Stimulated activated memory B cell treated with anti-CD40 and anti-IgM and Interleukin-4, amounts not matched to agents 10 μg/mL and 1 μg/mL and 100 μg/mL, for 72 hours (primary cell): ENCODE data around the gene KLK8.
"Not testable (repeated sequence)": the region's sequence is repeated elsewhere in the genome, so short reads cannot be mapped to it uniquely, and the experiment has no call there.

Source experiments
- ATAC-seq: fragments of 150-1000 bp; cut with Tn5 transposase; 2 replicates; pipeline ENCODE4 v1.10.0; 2021
- H3K27ac Mint-ChIP-seq: one replicate; pipeline ENCODE4 v1.8.0; 2022; ENCODE audit warnings: mild to moderate bottlenecking, mixed read lengths
- H3K27me3 Mint-ChIP-seq: one replicate; pipeline ENCODE4 v1.8.0; 2022; ENCODE audit warnings: mixed read lengths
- H3K36me3 Mint-ChIP-seq: one replicate; pipeline ENCODE4 v1.8.0; 2022; ENCODE audit warnings: mixed read lengths
- H3K4me1 Mint-ChIP-seq: one replicate; pipeline ENCODE4 v1.8.0; 2022; ENCODE audit warnings: mixed read lengths
- H3K4me3 Mint-ChIP-seq: one replicate; pipeline ENCODE4 v1.8.0; 2022; ENCODE audit warnings: mild to moderate bottlenecking, moderate library complexity, mixed read lengths
- H3K9me3 Mint-ChIP-seq: one replicate; pipeline ENCODE4 v1.8.0; 2022; ENCODE audit warnings: mixed read lengths

KLK8 gene

DNA sequence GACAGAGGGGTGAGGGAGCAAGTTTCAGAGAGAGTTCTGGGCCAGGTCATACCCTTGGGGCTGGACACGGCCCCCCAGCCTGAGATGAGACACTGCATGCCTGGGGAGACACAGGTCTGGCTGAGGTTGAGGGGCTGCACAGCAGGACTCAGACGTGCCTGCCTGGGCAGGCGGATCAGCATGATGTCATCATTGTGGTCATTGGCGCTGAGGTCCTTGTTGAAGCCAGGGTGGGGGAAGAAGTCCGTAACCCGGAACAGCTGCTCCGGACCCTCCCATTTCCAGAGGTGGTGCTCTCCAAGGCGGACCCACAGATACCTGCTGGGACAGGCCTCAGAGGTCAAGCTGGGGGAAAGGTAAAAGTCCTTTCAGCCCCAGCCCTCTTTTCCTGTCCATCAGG is 5.0 kb upstream of the KLK8 start:
- H3K4me1 Mint-ChIP-seq: no peaks in the 10 kb centered on the region
- peaks cover 54% of the 10 kb centered on the region for H3K27me3 Mint-ChIP-seq
- ATAC-seq: peak; percentile 5
- no peaks in the 10 kb centered on the region for H3K36me3 Mint-ChIP-seq
- H3K4me3 Mint-ChIP-seq: no peak overlapping the region
- no peak overlapping the region for H3K27ac Mint-ChIP-seq
- H3K9me3 Mint-ChIP-seq: peaks cover 3% of the 10 kb centered on the region

DNA sequence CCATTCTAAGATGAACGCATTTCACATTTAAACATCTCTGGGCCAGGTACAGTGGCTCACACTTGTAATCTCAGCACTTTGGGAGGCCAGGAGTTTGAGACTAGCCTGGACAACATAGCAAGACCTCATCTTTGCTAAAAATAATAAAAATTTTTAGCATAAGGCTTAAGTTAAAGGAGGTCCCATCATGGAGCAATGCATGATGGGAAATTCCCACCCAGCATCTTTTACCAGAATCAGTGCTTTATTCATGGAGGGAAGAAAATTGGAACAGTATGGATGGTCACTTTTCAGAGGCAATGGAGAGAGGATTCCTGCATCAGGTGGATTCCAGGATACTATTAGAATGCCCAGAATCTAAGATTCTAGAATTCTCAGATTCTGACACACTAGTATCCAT is 3.8 kb upstream of the KLK8 start:
- Mint-ChIP-seq H3K9me3 (peaks cover 3% of the 10 kb centered on the region), H3K4me1 (no peaks in the 10 kb centered on the region), H3K36me3 (no peaks in the 10 kb centered on the region), H3K27ac (no peak overlapping the region), H3K4me3 (no peak overlapping the region), H3K27me3 (peaks cover 56% of the 10 kb centered on the region)
- ATAC-seq: no peak

GRCh38 chr19:51003316-51003715 is 1.9 kb upstream of the KLK8 start:
- ATAC-seq: no peak
- peaks cover 58% of the 10 kb centered on the region for H3K27me3 Mint-ChIP-seq

DNA sequence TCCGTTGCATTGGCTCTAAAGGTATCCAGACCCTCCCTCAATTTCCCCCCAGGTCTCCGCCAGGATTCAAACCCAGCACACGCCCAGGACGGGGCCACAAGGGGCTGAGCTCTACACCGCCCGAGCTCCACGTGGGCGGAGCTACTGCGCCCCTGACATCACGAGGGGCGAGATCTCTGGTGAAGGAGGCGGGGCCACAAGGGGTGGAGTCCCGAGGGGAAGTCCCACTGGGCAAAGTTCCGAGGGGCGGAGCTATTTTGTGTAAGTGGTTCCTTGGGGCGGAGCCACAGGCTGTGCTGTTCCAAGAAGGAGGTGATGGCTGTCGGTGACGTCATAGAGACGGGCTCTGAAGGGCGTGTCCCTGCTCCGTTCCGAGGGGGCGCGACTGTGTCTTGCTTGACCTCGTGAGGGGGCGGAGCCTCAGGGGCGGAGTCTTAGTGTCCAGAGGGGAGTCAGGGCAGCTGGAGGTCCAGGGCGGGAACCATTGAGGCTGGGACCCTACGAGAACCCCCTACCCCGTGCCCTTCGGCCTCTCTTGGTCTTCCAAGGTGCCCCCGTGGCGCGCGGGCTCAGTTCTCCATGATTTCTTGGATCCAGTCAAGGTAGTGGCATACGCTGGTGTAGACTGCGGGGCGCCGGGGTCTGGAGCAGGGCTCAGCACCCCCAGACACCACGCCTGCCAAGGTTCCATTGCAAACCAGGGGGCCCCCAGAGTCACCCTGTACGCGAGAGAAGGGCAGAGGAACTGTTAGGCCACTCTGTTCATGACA is 1.3 kb upstream of the KLK8 start:
- H3K4me1 Mint-ChIP-seq: no peaks in the 10 kb centered on the region
- no peak for ATAC-seq
- H3K36me3 Mint-ChIP-seq: no peaks in the 10 kb centered on the region
- H3K27ac Mint-ChIP-seq: no peak overlapping the region
- H3K9me3 Mint-ChIP-seq: peaks cover 3% of the 10 kb centered on the region
- H3K27me3 Mint-ChIP-seq: peaks cover 64% of the 10 kb centered on the region
- no peak overlapping the region for H3K4me3 Mint-ChIP-seq

More at GRCh38 chr19:51003316-51003715, 1.9 kb upstream of the KLK8 start:
- Mint-ChIP-seq H3K9me3 (peaks cover 3% of the 10 kb centered on the region), H3K27ac (no peak overlapping the region), H3K36me3 (no peaks in the 10 kb centered on the region), H3K4me3 (no peak overlapping the region), H3K4me1 (no peaks in the 10 kb centered on the region)

DNA sequence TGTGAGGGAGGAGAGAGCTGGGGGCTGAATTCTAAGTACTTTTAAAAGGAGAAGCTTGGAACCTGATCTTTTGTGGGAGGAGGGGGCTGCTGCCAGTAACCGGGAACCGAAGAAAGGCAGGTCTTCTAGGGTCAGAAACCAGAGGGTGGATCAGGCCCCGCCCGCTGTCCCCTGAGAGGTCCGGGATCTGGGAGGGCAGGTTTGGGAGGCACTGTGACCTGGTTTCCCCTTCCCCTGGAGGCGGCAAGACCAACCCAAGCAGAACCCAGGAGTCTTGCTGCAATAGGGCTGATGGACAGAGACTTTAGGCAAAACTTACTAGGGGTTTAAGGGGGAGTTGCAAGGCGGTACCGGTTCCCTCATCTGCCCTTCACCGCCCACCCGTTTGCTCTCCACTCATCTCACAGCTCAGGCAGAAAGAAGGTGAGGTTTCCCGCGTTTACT is 707 bp upstream of the KLK8 start:
- Mint-ChIP-seq H3K4me1 (no peaks in the 10 kb centered on the region), H3K27ac (no peak overlapping the region), H3K27me3 (peaks cover 65% of the 10 kb centered on the region), H3K36me3 (no peaks in the 10 kb centered on the region), H3K4me3 (no peak overlapping the region), H3K9me3 (peaks cover 3% of the 10 kb centered on the region)
- no peak for ATAC-seq

DNA sequence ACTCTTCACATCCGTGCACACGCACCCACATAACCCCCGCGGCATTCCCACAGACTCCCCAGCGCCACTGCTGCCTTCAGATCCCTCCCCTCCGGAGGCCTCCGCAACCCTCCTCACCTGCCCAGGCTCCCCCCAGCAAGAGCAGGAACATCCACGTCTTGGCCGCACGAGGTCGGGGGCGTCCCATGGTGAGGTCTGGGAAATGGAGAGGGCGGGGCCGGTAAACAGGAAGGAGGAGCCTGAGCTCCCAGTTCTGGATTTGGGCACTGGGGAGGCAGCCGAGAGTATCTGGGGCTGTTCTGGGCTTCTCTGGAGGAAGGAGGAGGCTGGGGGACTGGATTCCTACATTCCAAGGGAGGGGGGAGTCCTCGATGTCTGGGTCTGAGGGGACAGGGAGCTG is 423 bp downstream of the KLK8 start:
- no peaks in the 10 kb centered on the region for H3K4me1 Mint-ChIP-seq
- ATAC-seq: no peak
- peaks cover 3% of the 10 kb centered on the region for H3K9me3 Mint-ChIP-seq
- no peaks in the 10 kb centered on the region for H3K36me3 Mint-ChIP-seq
- no peak overlapping the region for H3K27ac Mint-ChIP-seq
- no peak overlapping the region for H3K4me3 Mint-ChIP-seq
- H3K27me3 Mint-ChIP-seq: peaks cover 65% of the 10 kb centered on the region

- no peak for ATAC-seq
- H3K27me3 Mint-ChIP-seq: peaks cover 65% of the 10 kb centered on the region
- no peaks in the 10 kb centered on the region for H3K4me1 Mint-ChIP-seq
- no peak overlapping the region for H3K27ac Mint-ChIP-seq
- H3K36me3 Mint-ChIP-seq: no peaks in the 10 kb centered on the region
- H3K4me3 Mint-ChIP-seq: no peak overlapping the region
- H3K9me3 Mint-ChIP-seq: peaks cover 3% of the 10 kb centered on the region
Observed at GRCh38 chr19:51000426-51000825, 978 bp downstream of the KLK8 start.

GRCh38 chr19:50998686-50999085 is 2.7 kb downstream of the KLK8 start:
- peaks cover 61% of the 10 kb centered on the region for H3K27me3 Mint-ChIP-seq
- ATAC-seq: no peak

GRCh38 chr19:50998061-50998460 is 3.3 kb downstream of the KLK8 start:
- H3K9me3 Mint-ChIP-seq: peaks cover 2% of the 10 kb centered on the region
- ATAC-seq: no peak
- no peaks in the 10 kb centered on the region for H3K36me3 Mint-ChIP-seq
- H3K4me3 Mint-ChIP-seq: no peak overlapping the region
- H3K27me3 Mint-ChIP-seq: peaks cover 54% of the 10 kb centered on the region
- no peaks in the 10 kb centered on the region for H3K4me1 Mint-ChIP-seq
- H3K27ac Mint-ChIP-seq: no peak overlapping the region

More at GRCh38 chr19:50998686-50999085, 2.7 kb downstream of the KLK8 start:
- Mint-ChIP-seq H3K36me3 (no peaks in the 10 kb centered on the region), H3K4me1 (no peaks in the 10 kb centered on the region), H3K4me3 (no peak overlapping the region), H3K9me3 (peaks cover 3% of the 10 kb centered on the region), H3K27ac (no peak overlapping the region)

- Mint-ChIP-seq H3K9me3 (peaks cover 8% of the 10 kb centered on the region), H3K4me3 (no peak overlapping the region)
- no peak for ATAC-seq
Observed at GRCh38 chr19:50994129-50994528, 7.3 kb downstream of the KLK8 start.

DNA sequence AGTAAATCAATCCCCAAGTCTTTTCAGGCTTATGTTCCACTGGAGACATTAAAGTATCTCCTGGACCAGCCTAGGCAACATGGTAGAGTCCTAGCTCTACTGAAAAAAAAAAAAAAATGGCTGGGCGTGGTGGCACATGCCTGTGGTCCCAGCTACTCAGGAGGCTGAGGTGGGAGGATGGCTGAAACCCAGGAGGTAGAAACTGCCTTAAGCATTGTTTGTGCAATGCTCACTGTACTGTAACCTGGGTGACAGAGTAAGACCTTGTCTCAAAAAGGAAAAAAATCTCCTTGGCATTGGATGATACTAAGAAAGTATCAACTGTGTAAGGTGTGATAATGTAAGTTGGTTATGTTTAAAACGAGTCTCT is 8.8 kb downstream of the KLK8 start:
- peaks cover 8% of the 10 kb centered on the region for H3K9me3 Mint-ChIP-seq
- peaks cover 41% of the 10 kb centered on the region for H3K27me3 Mint-ChIP-seq
- no peaks in the 10 kb centered on the region for H3K4me1 Mint-ChIP-seq
- ATAC-seq: no peak
- no peak overlapping the region for H3K27ac Mint-ChIP-seq
- H3K4me3 Mint-ChIP-seq: no peak overlapping the region
- no peaks in the 10 kb centered on the region for H3K36me3 Mint-ChIP-seq

More at GRCh38 chr19:50994129-50994528, 7.3 kb downstream of the KLK8 start:
- Mint-ChIP-seq H3K4me1 (no peaks in the 10 kb centered on the region), H3K27ac (no peak overlapping the region), H3K36me3 (no peaks in the 10 kb centered on the region), H3K27me3 (peaks cover 42% of the 10 kb centered on the region)

DNA sequence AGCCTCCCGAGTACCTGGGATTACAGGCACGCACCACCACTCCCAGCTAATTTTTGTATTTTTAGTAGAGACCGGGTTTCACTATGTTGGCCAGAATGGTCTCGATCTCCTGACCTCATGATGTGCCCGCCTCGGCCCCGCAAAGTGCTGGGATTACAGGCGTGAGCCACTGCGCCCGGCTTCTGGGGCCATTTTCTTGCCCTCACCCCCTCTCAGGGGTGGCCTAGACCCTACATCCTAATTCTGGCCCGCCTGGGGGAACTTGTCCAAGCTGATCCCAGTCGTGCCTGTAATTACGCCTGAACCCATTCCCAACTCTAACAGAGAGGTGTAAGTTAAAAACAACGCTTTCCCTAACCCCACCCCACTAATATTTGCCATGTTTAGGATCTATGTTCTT is 17.0 kb downstream of the KLK8 start:
- H3K9me3 Mint-ChIP-seq, H3K4me1 Mint-ChIP-seq, H3K4me3 Mint-ChIP-seq, ATAC-seq, H3K36me3 Mint-ChIP-seq, H3K27ac Mint-ChIP-seq: not testable (repeated sequence)
- peaks cover 59% of the 10 kb centered on the region for H3K27me3 Mint-ChIP-seq

DNA sequence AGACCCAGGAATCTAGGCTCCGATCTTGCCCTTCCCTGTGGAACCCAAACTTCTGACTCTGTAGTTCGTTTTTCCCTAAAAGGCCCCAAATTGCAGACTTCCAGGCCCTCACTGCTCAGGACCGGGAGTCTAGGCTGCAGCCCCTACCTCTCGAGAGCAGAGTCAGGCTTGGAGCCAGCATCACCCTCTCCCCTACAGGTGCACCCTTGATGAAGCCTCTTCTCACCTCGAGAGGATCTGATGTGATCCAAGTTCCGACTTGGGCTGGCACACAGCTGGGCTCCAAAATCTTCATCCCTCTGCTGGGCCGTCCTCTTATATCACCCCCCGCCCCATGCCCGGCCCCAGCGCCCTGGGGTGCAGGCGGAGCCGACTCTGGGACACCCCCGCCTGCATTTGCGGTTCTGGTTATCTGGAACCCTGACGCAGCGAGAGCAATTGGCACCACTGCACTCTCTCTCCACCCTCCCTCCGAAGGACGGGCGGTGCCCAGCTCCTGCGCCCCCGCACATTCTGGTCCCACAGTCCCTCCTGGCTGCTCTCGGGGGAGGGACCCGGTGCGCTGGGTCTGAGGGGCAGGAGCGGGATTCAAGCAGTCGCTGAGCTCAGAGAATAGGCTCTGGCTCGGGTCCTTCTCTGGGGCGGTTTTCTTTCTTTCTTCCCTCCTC is 17.6 kb downstream of the KLK8 start, which contains the start of gene KLK7:
KLK7 (minus strand) TSS at position 293 of the 668 bp plus-strand sequence. CDS start 1,518 bp downstream, outside the sequence.
- no peaks in the 10 kb centered on the region for H3K4me1 Mint-ChIP-seq
- no peak within 1 kb of the TSS for H3K27ac Mint-ChIP-seq
- H3K9me3 Mint-ChIP-seq: peaks cover 6% of the 10 kb centered on the region
- no peak within 1 kb of the TSS for H3K4me3 Mint-ChIP-seq
- H3K27me3 Mint-ChIP-seq: peaks cover 59% of the 10 kb centered on the region
- no peak for ATAC-seq
- H3K36me3 Mint-ChIP-seq: no peaks in the 10 kb centered on the region

DNA sequence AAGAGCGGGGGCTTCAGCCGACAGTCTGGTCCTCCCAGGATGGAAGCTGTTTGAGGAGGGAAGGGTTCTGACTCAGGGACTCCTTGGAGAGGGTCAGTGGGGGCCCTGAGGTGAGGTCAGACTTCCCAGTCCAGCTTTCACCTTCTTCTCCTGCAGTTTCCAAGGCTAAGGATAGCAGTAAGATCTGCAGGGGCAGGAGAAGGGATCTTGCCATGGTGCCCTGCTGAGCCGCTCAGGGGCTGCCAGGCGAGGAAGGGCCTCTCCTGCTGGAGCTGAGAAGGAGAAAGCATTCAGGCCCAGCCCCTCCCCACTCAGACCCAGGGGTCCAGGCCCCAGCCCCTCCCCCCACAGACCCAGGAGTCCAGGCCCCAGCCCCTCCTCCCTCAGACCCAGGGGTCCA is 19.2 kb downstream of the KLK8 start:
- Mint-ChIP-seq H3K27me3 (peaks cover 63% of the 10 kb centered on the region), H3K4me1 (no peaks in the 10 kb centered on the region), H3K27ac (no peak overlapping the region), H3K36me3 (no peaks in the 10 kb centered on the region), H3K9me3 (peaks cover 6% of the 10 kb centered on the region), H3K4me3 (no peak overlapping the region)
- no peak for ATAC-seq

DNA sequence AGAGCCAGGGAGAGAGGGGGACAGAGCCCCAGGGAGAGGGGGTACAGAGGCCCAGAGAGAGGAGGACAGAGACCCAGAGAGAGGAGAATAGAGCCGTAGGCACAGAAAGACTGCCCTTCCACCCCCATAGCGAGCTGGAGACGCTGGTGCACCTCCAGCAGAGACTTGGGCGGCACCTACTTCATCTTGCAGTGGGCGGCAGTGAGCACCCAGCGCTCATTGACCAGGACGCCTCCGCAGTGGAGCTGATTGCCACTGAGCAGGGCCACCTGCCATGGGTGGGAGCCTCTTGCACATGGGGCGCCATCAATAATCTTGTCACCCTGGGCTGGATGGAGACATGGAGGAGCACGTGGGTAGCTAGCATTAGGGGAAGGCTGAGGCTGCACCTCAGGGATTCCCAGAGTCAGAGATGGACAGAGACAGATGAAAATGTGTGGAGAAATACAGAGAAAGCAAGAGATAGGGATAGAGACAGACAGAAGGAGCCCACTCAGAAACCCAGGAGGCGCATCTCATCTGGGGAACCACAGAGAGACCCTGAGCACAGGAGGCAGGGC is 19.7 kb downstream of the KLK8 start:
- no peak overlapping the region for H3K27ac Mint-ChIP-seq
- no peak overlapping the region for H3K4me3 Mint-ChIP-seq
- peaks cover 63% of the 10 kb centered on the region for H3K27me3 Mint-ChIP-seq
- peaks cover 6% of the 10 kb centered on the region for H3K9me3 Mint-ChIP-seq
- no peak for ATAC-seq
- no peaks in the 10 kb centered on the region for H3K36me3 Mint-ChIP-seq
- no peaks in the 10 kb centered on the region for H3K4me1 Mint-ChIP-seq

- no peak for ATAC-seq
- no peak overlapping the region for H3K27ac Mint-ChIP-seq
- H3K4me1 Mint-ChIP-seq: no peaks in the 10 kb centered on the region
- no peaks in the 10 kb centered on the region for H3K36me3 Mint-ChIP-seq
- peaks cover 73% of the 10 kb centered on the region for H3K27me3 Mint-ChIP-seq
- no peak overlapping the region for H3K4me3 Mint-ChIP-seq
- H3K9me3 Mint-ChIP-seq: peaks cover 6% of the 10 kb centered on the region
Observed at GRCh38 chr19:50980208-50980607, 21.2 kb downstream of the KLK8 start.
